Mucosa of rectum (tissue), 2 donors: ENCODE results near the gene NDUFS4.

Experiments used
- H3K27ac ChIP-seq, 2 donors: one replicate each; pipeline ENCODE4 v1.7.0; 2013; ENCODE audit warnings: inconsistent platforms in 2 of 2, low read depth in 2 of 2, low read length in 2 of 2
- H3K27me3 ChIP-seq, 2 donors: one replicate each; pipeline ENCODE4 v1.7.0; 2013; ENCODE audit warnings: low read length in 2 of 2; ENCODE audit not compliant: control insufficient read depth in 2 of 2, insufficient read depth in 2 of 2
- H3K36me3 ChIP-seq, 2 donors: one replicate each; pipeline ENCODE4 v1.7.0; 2013; ENCODE audit warnings: low read length in 2 of 2; ENCODE audit not compliant: control insufficient read depth in 2 of 2, insufficient read depth in 2 of 2
- H3K4me1 ChIP-seq, 2 donors: one replicate each; pipeline ENCODE4 v1.7.0; 2013; ENCODE audit warnings: low read length in 2 of 2, mild to moderate bottlenecking in 1 of 2; ENCODE audit not compliant: control insufficient read depth in 2 of 2, insufficient read depth in 2 of 2
- H3K4me3 ChIP-seq, 2 donors: one replicate each; pipeline ENCODE4 v1.7.0; 2013; ENCODE audit warnings: low read length in 2 of 2
- H3K9ac ChIP-seq, 2 donors: one replicate each; pipeline ENCODE4 v1.7.0; 2013; ENCODE audit warnings: low read length in 2 of 2, low read depth in 1 of 2, mild to moderate bottlenecking in 1 of 2
- H3K9me3 ChIP-seq, 2 donors: one replicate each; pipeline ENCODE4 v1.7.0; 2013; ENCODE audit warnings: low read length in 2 of 2; ENCODE audit not compliant: control insufficient read depth in 2 of 2
- donor health status: healthy.
- donor health status: Normal muscosa, but diverticular disease.

The NDUFS4 gene

GRCh38 chr5:53568871-53569270 is 8.4 kb downstream of the NDUFS4 start:
- Histone ChIP-seq H3K27ac (no peak overlapping the region), H3K4me1 (no peaks in the 10 kb centered on the region), H3K27me3 (no peaks in the 10 kb centered on the region), H3K9ac (no peak overlapping the region), H3K4me3 (no peak overlapping the region), H3K9me3 (no peaks in the 10 kb centered on the region), H3K36me3 (no peaks in the 10 kb centered on the region)

- H3K27ac ChIP-seq, result no peak overlapping the region
- no peak overlapping the region for H3K4me3 ChIP-seq
- no peaks in the 10 kb centered on the region for H3K27me3 ChIP-seq
- H3K9me3 ChIP-seq, result no peaks in the 10 kb centered on the region
- H3K36me3 ChIP-seq, result no peaks in the 10 kb centered on the region
- no peaks in the 10 kb centered on the region for H3K4me1 ChIP-seq
- H3K9ac ChIP-seq, result no peak overlapping the region
Observed at GRCh38 chr5:53569453-53569852, 9.0 kb downstream of the NDUFS4 start.

GRCh38 chr5:53571403-53571802 is 11.0 kb downstream of the NDUFS4 start:
- Histone ChIP-seq H3K36me3 (no peaks in the 10 kb centered on the region), H3K4me1 (no peaks in the 10 kb centered on the region), H3K27me3 (no peaks in the 10 kb centered on the region), H3K9ac (no peak overlapping the region), H3K4me3 (no peak overlapping the region), H3K27ac (no peak overlapping the region), H3K9me3 (no peaks in the 10 kb centered on the region)

GRCh38 chr5:53575101-53575500 is 14.7 kb downstream of the NDUFS4 start:
- no peaks in the 10 kb centered on the region for H3K27me3 ChIP-seq
- no peak overlapping the region for H3K9ac ChIP-seq
- no peaks in the 10 kb centered on the region for H3K9me3 ChIP-seq
- no peaks in the 10 kb centered on the region for H3K36me3 ChIP-seq
- no peak overlapping the region for H3K27ac ChIP-seq
- no peak overlapping the region for H3K4me3 ChIP-seq
- peaks cover 0 to 4% of the 10 kb centered on the region in 2 donors for H3K4me1 ChIP-seq

GRCh38 chr5:53575831-53576230 is 15.4 kb downstream of the NDUFS4 start:
- no peak overlapping the region for H3K9ac ChIP-seq
- H3K36me3 ChIP-seq, result no peaks in the 10 kb centered on the region
- no peaks in the 10 kb centered on the region for H3K27me3 ChIP-seq
- no peak overlapping the region for H3K27ac ChIP-seq
- H3K4me3 ChIP-seq, result no peak overlapping the region
- H3K4me1 ChIP-seq, result peaks cover 0 to 4% of the 10 kb centered on the region in 2 donors
- H3K9me3 ChIP-seq, result no peaks in the 10 kb centered on the region

- Histone ChIP-seq H3K9me3 (no peaks in the 10 kb centered on the region), H3K4me3 (no peak overlapping the region), H3K9ac (no peak overlapping the region), H3K4me1 (peaks cover 0 to 4% of the 10 kb centered on the region in 2 donors), H3K27me3 (no peaks in the 10 kb centered on the region), H3K27ac (no peak overlapping the region), H3K36me3 (no peaks in the 10 kb centered on the region)
Observed at GRCh38 chr5:53576674-53577073, 16.2 kb downstream of the NDUFS4 start.

GRCh38 chr5:53578854-53579253 is 18.4 kb downstream of the NDUFS4 start:
- Histone ChIP-seq H3K4me1 (peaks cover 0 to 4% of the 10 kb centered on the region in 2 donors), H3K9me3 (no peaks in the 10 kb centered on the region), H3K4me3 (no peak overlapping the region), H3K27ac (no peak overlapping the region), H3K27me3 (no peaks in the 10 kb centered on the region), H3K36me3 (no peaks in the 10 kb centered on the region), H3K9ac (no peak overlapping the region)

- H3K27ac ChIP-seq, result no peak overlapping the region
- H3K36me3 ChIP-seq, result no peaks in the 10 kb centered on the region
- H3K9me3 ChIP-seq, result no peaks in the 10 kb centered on the region
- H3K4me1 ChIP-seq, result peaks cover 0 to 4% of the 10 kb centered on the region in 2 donors
- no peaks in the 10 kb centered on the region for H3K27me3 ChIP-seq
- H3K4me3 ChIP-seq, result no peak overlapping the region
- H3K9ac ChIP-seq, result no peak overlapping the region
Observed at GRCh38 chr5:53580547-53580946, 20.1 kb downstream of the NDUFS4 start.

- H3K27ac ChIP-seq, result no peak overlapping the region
- H3K4me1 ChIP-seq, result no peaks in the 10 kb centered on the region
- H3K9me3 ChIP-seq, result no peaks in the 10 kb centered on the region
- no peak overlapping the region for H3K9ac ChIP-seq
- H3K4me3 ChIP-seq, result no peak overlapping the region
- H3K36me3 ChIP-seq, result no peaks in the 10 kb centered on the region
- no peaks in the 10 kb centered on the region for H3K27me3 ChIP-seq
Observed at GRCh38 chr5:53582225-53582624, 21.8 kb downstream of the NDUFS4 start.

- no peaks in the 10 kb centered on the region for H3K27me3 ChIP-seq
- no peak overlapping the region for H3K4me3 ChIP-seq
- H3K9ac ChIP-seq, result no peak overlapping the region
- H3K27ac ChIP-seq, result no peak overlapping the region
- H3K36me3 ChIP-seq, result no peaks in the 10 kb centered on the region
- H3K9me3 ChIP-seq, result no peaks in the 10 kb centered on the region
- no peaks in the 10 kb centered on the region for H3K4me1 ChIP-seq
Observed at GRCh38 chr5:53590759-53591158, 30.3 kb downstream of the NDUFS4 start.

GRCh38 chr5:53594419-53594818 is 34.0 kb downstream of the NDUFS4 start:
- Histone ChIP-seq H3K9me3 (no peaks in the 10 kb centered on the region), H3K36me3 (no peaks in the 10 kb centered on the region), H3K27me3 (no peaks in the 10 kb centered on the region)

More at GRCh38 chr5:53594419-53594818, 34.0 kb downstream of the NDUFS4 start:
- Histone ChIP-seq H3K4me1 (no peaks in the 10 kb centered on the region), H3K27ac (no peak overlapping the region), H3K4me3 (no peak overlapping the region), H3K9ac (no peak overlapping the region)
